SK-N-SH treated with all-trans-retinoic acid at 6 μM for 48 hours (cell line): ENCODE results near the gene ZNF680.

Experiments used
- ARNTL ChIP-seq: fragments of 450-650 bp; formaldehyde crosslinking; IDR thresholded peaks from 2 replicates; pipeline ENCODE4 v1.5.0; 2020; ENCODE audit warnings: low read depth, mild to moderate bottlenecking, moderate library complexity, borderline replicate concordance
- CSDC2 ChIP-seq: fragments of 250-450 bp; sonication (Bioruptor Pico); IDR thresholded peaks from 2 replicates; pipeline ENCODE4 v1.5.0; 2020; ENCODE audit warnings: mild to moderate bottlenecking, moderate library complexity
- ISL1 ChIP-seq: fragments of 250-450 bp; sonication (Bioruptor Pico); IDR thresholded peaks from 2 replicates; pipeline ENCODE4 v2.1.2; 2022; ENCODE audit warnings: mild to moderate bottlenecking, moderate library complexity
- PATZ1 ChIP-seq: fragments of 250-450 bp; sonication (Bioruptor Pico); IDR thresholded peaks from 2 replicates; pipeline ENCODE4 v1.8.0; 2020; ENCODE audit warnings: mild to moderate bottlenecking, moderate library complexity, borderline replicate concordance
- PPARA ChIP-seq: fragments of 250-450 bp; sonication (Bioruptor Pico); IDR thresholded peaks from 2 replicates; pipeline ENCODE4 v1.5.0; 2020; ENCODE audit warnings: mild to moderate bottlenecking, borderline replicate concordance
- SNAI2 ChIP-seq: fragments of 250-450 bp; sonication (Bioruptor Pico); IDR thresholded peaks from 2 replicates; pipeline ENCODE4 v1.5.0; 2020; ENCODE audit warnings: mild to moderate bottlenecking, moderate library complexity
- ZC3H10 ChIP-seq: fragments of 250-450 bp; sonication (Bioruptor Pico); IDR thresholded peaks from 2 replicates; pipeline ENCODE4 v1.5.1; 2021; ENCODE audit warnings: mild to moderate bottlenecking, moderate library complexity
- ZFP30 ChIP-seq: fragments of 450-650 bp; formaldehyde crosslinking; IDR thresholded peaks from 2 replicates; pipeline ENCODE4 v1.5.0; 2022; ENCODE audit warnings: mild to moderate bottlenecking, moderate library complexity
- ZNF70 ChIP-seq: fragments of 450-650 bp; formaldehyde crosslinking; IDR thresholded peaks from 2 replicates; pipeline ENCODE4 v1.5.0; 2020; ENCODE audit warnings: mild to moderate bottlenecking, moderate library complexity
- TF ChIP-seq, protein P1 (sequence below): fragments of 250-450 bp; sonication (Bioruptor Pico); IDR thresholded peaks from 2 replicates; pipeline ENCODE4 v1.5.1; 2020; ENCODE audit warnings: low read depth, mild to moderate bottlenecking, moderate library complexity
- TF ChIP-seq, protein P2 (sequence below): fragments of 250-450 bp; sonication (Bioruptor Pico); IDR thresholded peaks from 2 replicates; pipeline ENCODE4 v1.5.0; 2020; ENCODE audit warnings: mild to moderate bottlenecking, moderate library complexity
- TF ChIP-seq, protein P3 (sequence below): fragments of 250-450 bp; sonication (Bioruptor Pico); IDR thresholded peaks from 2 replicates; pipeline ENCODE4 v1.5.1; 2021; ENCODE audit warnings: mild to moderate bottlenecking, moderate library complexity

DNA sequence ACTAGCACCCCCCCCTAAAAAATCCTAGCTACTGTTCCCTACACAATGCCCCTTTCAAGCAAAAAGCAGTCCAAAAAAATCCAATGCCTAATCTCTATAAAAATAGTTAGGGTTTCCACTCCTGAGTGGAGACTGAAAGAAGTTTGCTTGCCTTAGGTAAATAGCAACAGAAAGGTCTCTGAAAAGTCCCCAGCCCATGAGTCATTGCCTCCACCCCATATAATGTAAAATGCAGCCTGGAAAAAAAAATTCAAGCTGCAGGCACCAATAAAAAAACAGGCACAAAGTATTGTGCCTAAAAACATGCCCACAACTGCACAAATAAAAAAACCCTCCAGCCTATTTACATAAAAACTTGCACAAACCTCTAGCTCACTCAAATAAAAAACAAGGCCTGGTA, 47.5 kb downstream of the ZNF680 start:
- TF ChIP-seq, protein P1, sequence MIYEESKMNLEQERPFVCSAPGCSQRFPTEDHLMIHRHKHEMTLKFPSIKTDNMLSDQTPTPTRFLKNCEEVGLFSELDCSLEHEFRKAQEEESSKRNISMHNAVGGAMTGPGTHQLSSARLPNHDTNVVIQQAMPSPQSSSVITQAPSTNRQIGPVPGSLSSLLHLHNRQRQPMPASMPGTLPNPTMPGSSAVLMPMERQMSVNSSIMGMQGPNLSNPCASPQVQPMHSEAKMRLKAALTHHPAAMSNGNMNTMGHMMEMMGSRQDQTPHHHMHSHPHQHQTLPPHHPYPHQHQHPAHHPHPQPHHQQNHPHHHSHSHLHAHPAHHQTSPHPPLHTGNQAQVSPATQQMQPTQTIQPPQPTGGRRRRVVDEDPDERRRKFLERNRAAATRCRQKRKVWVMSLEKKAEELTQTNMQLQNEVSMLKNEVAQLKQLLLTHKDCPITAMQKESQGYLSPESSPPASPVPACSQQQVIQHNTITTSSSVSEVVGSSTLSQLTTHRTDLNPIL (CRISPR knock-in tag), result no peak
- TF ChIP-seq CSDC2 (CRISPR knock-in tag), result no peak
- TF ChIP-seq, protein P2, sequence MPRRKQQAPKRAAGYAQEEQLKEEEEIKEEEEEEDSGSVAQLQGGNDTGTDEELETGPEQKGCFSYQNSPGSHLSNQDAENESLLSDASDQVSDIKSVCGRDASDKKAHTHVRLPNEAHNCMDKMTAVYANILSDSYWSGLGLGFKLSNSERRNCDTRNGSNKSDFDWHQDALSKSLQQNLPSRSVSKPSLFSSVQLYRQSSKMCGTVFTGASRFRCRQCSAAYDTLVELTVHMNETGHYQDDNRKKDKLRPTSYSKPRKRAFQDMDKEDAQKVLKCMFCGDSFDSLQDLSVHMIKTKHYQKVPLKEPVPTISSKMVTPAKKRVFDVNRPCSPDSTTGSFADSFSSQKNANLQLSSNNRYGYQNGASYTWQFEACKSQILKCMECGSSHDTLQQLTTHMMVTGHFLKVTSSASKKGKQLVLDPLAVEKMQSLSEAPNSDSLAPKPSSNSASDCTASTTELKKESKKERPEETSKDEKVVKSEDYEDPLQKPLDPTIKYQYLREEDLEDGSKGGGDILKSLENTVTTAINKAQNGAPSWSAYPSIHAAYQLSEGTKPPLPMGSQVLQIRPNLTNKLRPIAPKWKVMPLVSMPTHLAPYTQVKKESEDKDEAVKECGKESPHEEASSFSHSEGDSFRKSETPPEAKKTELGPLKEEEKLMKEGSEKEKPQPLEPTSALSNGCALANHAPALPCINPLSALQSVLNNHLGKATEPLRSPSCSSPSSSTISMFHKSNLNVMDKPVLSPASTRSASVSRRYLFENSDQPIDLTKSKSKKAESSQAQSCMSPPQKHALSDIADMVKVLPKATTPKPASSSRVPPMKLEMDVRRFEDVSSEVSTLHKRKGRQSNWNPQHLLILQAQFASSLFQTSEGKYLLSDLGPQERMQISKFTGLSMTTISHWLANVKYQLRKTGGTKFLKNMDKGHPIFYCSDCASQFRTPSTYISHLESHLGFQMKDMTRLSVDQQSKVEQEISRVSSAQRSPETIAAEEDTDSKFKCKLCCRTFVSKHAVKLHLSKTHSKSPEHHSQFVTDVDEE (CRISPR knock-in tag), result no peak
- TF ChIP-seq ZC3H10 (CRISPR knock-in tag), result no peak
- TF ChIP-seq, protein P3, sequence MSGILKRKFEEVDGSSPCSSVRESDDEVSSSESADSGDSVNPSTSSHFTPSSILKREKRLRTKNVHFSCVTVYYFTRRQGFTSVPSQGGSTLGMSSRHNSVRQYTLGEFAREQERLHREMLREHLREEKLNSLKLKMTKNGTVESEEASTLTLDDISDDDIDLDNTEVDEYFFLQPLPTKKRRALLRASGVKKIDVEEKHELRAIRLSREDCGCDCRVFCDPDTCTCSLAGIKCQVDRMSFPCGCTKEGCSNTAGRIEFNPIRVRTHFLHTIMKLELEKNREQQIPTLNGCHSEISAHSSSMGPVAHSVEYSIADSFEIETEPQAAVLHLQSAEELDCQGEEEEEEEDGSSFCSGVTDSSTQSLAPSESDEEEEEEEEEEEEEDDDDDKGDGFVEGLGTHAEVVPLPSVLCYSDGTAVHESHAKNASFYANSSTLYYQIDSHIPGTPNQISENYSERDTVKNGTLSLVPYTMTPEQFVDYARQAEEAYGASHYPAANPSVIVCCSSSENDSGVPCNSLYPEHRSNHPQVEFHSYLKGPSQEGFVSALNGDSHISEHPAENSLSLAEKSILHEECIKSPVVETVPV (CRISPR knock-in tag), result no peak
- TF ChIP-seq PATZ1, result no peak
- no peak for TF ChIP-seq ZNF70 (CRISPR knock-in tag)
- TF ChIP-seq ISL1 (CRISPR knock-in tag), result no peak
- 0 out of 2 replicates have a peak, but pooled peaks have one; percentile 8 for TF ChIP-seq ARNTL (CRISPR knock-in tag)
- TF ChIP-seq SNAI2 (CRISPR knock-in tag), result no peak
- no peak for TF ChIP-seq ZFP30
- TF ChIP-seq PPARA (CRISPR knock-in tag), result no peak
